ENCODE results near the gene ZNF474. TPM values are rescaled to one million over a fixed set of nuclear protein-coding genes. Genes with fewer than 3 reads are reported as not detected.

ZNF474 gene
- total and polyA plus RNA-seq, 12 donors, result 0.03 to 0.20 (median 0.19) TPM; not detected in 9

DNA sequence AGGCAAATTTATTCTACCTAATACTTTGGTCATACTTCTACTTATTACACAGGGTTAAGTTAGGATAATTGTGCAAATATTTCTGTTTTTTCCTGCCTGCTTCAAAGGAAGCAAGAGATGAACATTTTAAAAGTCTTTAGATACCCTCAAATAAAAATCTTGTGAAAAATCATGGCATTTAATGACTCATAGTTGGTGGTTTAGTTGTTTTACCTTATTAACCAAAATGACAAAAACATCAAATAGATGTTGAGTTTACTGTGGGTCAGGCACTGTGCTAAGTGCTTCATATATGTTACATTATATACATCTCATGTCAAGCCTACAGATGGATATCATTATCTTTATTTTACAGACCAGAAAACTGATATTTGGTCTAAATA is 54.4 kb downstream of the ZNF474 start:
- H3K9me3 ChIP-seq, result peaks cover 0 to 5% (median 0%) of the 10 kb centered on the region in 11 donors
- TF ChIP-seq, protein P1, sequence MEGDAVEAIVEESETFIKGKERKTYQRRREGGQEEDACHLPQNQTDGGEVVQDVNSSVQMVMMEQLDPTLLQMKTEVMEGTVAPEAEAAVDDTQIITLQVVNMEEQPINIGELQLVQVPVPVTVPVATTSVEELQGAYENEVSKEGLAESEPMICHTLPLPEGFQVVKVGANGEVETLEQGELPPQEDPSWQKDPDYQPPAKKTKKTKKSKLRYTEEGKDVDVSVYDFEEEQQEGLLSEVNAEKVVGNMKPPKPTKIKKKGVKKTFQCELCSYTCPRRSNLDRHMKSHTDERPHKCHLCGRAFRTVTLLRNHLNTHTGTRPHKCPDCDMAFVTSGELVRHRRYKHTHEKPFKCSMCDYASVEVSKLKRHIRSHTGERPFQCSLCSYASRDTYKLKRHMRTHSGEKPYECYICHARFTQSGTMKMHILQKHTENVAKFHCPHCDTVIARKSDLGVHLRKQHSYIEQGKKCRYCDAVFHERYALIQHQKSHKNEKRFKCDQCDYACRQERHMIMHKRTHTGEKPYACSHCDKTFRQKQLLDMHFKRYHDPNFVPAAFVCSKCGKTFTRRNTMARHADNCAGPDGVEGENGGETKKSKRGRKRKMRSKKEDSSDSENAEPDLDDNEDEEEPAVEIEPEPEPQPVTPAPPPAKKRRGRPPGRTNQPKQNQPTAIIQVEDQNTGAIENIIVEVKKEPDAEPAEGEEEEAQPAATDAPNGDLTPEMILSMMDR (IDR thresholded peaks at IDR 0.05), result no peak
- H3K4me1 ChIP-seq, result peaks cover 0 to 51% (median 42%) of the 10 kb centered on the region in 9 donors
- DNase-seq (no peak), ATAC-seq (no peak)
- H3K36me3 ChIP-seq, result no peaks in the 10 kb centered on the region
- H3K4me3 ChIP-seq, result no peak overlapping the region
- peaks cover 0 to 5% (median 0%) of the 10 kb centered on the region in 7 donors for H3K27me3 ChIP-seq
- peak overlapping the region in 5 of 10 donors; percentile 41 to 75 (median 63) for H3K27ac ChIP-seq
- intact Hi-C loops (cut with DNase I), result no loop called here

DNA sequence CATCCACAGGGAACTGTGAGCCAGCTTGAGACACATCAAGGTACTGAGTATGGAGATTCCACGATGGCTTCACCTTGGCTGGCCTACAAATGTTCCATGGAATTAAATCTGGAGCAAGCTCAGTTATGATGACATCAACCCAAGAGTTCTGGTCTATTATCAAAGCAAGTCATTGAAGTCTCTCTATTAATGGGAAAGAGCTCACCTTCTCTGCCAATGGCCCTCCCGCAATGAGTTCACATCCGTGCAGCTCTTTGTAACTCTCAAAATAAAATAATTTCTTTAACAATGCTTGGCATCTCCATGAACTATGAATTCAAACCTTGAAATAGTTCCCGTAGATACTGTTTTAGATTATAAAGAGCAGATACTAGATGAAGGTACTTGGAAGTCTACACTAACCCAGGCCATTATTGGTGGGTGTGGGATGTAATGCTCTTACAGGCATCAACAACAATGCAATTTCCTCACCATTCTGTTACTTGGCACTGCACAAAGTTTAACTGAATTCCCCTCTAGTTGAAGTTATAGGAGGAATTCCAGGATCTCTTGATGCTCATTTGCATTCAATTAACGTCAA is 55.4 kb downstream of the ZNF474 start:
- intact Hi-C loops (cut with DNase I), result no loop called here
- no peak overlapping the region for H3K4me3 ChIP-seq
- TF ChIP-seq, protein P1 (IDR thresholded peaks at IDR 0.05), result no peak
- H3K36me3 ChIP-seq, result no peaks in the 10 kb centered on the region
- peak in 1 of 2 donors; percentile 11 for DNase-seq
- H3K27ac ChIP-seq, result peak overlapping the region in 5 of 10 donors; percentile 41 to 75 (median 63)
- peak; percentile 7 to 78 (median 64) for ATAC-seq
- H3K27me3 ChIP-seq, result peaks cover 0 to 5% (median 0%) of the 10 kb centered on the region in 7 donors
- WGBS, 2 donors, result 72 to 76% methylated on average over 5 of the region's 5 CpGs
- no peaks in the 10 kb centered on the region for H3K9me3 ChIP-seq
- H3K4me1 ChIP-seq, result peaks cover 0 to 51% (median 42%) of the 10 kb centered on the region in 9 donors

DNA sequence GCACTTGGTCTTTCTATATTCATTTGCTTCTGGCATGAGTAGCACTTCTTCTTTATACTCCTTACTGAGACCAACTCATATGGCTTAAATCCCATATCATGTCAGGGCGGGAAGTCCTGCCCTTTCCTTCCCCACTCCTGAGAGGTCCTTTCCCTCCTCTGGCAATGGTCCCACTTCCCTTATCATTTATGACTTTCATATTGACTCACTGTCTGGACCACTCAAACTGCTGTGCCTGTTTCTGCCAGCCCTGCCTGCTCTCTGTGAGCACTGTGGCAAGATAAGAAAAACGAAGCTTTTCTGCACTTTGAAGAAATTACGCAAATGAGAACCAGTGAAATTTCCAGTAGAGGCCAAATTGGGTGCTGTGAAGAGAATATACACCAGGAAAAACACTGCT is 58.1 kb downstream of the ZNF474 start:
- Histone ChIP-seq H3K36me3 (no peaks in the 10 kb centered on the region), H3K27me3 (peaks cover 0 to 5% (median 0%) of the 10 kb centered on the region in 7 donors), H3K4me1 (peaks cover 0 to 41% (median 28%) of the 10 kb centered on the region in 9 donors), H3K4me3 (no peak overlapping the region), H3K9me3 (no peaks in the 10 kb centered on the region), H3K27ac (peak overlapping the region in 1 of 10 donors; percentile 13)
- TF ChIP-seq, protein P1 (IDR thresholded peaks at IDR 0.05), result no peak
- DNase-seq (peak in 1 of 2 donors; percentile 29), ATAC-seq (peak in 2 of 8 donors; percentile 8 to 57)
- WGBS, 2 donors, result 23 to 29% methylated on average over 3 of the region's 3 CpGs
- intact Hi-C loops (cut with DNase I), result no loop called here

DNA sequence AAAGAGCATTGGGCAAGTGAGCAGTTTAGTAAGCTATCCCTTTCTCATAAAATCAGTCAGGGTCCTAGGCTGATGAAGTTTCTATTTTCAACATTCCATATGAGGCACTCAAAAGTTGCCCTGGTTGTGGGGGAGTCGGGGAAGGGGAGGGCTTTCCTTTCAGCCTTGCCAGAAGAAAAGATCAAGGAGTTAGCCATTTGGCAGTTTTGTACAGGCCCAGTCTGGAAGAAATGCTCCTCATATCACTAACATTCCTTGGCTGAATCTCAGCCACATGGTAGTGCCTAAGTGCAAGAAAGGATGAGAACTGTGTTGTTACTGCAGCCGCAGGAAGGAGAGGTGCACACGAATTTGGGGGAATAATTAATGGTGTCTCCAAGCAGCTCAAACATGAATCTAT is 60.8 kb downstream of the ZNF474 start:
- Histone ChIP-seq H3K27ac (no peak overlapping the region), H3K4me1 (peaks cover 0 to 28% (median 9%) of the 10 kb centered on the region in 9 donors), H3K4me3 (no peak overlapping the region), H3K36me3 (no peaks in the 10 kb centered on the region), H3K27me3 (peaks cover 0 to 5% (median 0%) of the 10 kb centered on the region in 7 donors), H3K9me3 (no peaks in the 10 kb centered on the region)
- intact Hi-C loops (cut with DNase I), result loop anchor here in 7 of 10 donors (5.0 to 10.0 kb wide), 6 partner anchors 122 to 1175 kb away; partner anchors contain the start of gene SNCAIP (in 2 of the 7)
- no peak for ATAC-seq
- 66 to 73% methylated on average over 3 of the region's 3 CpGs for WGBS, 2 donors
- DNase-seq, result no peak
- TF ChIP-seq, protein P1 (IDR thresholded peaks at IDR 0.05), result no peak
